Medulla oblongata (tissue), 1 donor: Measurements from ENCODE around the gene CYB561D1.
"Not testable (repeated sequence)": the region's sequence is repeated elsewhere in the genome, so short reads cannot be mapped to it uniquely, and the experiment has no call there.

Experiments
- DNase-seq: peaks from one replicate; pipeline ENCODE4 v3.0.0-alpha.2; 2015; ENCODE audit errors: extremely low spot score

CYB561D1 gene, protein sequence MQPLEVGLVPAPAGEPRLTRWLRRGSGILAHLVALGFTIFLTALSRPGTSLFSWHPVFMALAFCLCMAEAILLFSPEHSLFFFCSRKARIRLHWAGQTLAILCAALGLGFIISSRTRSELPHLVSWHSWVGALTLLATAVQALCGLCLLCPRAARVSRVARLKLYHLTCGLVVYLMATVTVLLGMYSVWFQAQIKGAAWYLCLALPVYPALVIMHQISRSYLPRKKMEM

DNA sequence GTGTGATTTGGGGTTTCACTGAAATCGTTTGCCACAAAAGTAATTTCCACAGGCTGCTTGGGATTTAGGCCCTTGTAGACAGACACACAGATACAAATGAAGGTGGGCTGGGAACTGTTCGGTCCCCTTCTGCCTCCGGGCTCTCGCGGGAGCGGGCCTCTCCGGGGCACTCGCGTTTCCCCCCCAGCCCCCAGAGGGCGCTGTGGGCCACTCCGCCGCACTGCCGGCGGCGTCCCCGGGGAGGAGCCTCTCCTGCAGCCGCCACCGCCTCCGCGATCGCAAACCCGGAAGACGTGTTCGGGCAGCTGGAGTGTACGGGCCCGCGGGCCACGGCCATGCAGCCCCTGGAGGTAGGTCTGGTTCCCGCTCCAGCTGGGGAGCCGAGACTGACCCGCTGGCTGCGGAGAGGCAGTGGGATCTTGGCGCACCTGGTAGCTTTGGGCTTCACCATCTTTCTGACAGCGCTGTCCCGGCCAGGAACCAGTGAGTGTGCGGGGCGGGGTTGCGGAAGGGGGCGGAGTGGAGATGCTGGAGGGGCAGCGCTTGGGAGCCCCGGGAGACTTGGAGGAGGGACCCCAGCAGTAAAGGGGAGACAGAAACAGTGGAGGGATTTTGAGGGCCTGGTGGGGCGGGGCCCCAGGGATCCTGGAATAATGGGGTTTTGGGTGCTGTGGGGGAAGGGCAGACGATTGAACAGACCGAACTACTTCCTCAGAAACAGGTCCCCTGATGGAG is at the start of gene CYB561D1:
Gene CYB561D1, plus strand, starts transcription at position 290 of the 735 bp plus-strand sequence. Its CDS starts 46 bp downstream, at position 336.
- peak; percentile 90 for DNase-seq

DNA sequence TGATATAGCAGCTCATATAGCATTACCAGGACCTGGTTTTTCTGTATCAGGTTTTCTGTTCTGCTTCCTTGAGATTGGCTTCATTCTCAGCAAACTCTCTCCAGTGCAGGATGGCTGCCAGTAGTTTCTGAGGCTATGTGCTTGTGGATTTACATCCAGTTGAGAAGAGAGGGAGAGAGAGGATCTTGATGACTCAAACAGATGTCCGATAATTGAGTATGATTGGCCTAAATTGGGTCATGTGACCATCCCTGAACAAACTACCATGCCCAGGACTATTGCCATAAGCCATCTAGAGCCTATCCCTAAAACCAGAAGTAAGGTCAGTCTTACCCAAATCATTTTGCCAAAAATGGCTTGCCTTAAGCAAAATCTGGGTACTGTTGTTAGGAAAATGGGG is 49.5 kb upstream of the CYB561D1 start:
- no peak for DNase-seq

DNA sequence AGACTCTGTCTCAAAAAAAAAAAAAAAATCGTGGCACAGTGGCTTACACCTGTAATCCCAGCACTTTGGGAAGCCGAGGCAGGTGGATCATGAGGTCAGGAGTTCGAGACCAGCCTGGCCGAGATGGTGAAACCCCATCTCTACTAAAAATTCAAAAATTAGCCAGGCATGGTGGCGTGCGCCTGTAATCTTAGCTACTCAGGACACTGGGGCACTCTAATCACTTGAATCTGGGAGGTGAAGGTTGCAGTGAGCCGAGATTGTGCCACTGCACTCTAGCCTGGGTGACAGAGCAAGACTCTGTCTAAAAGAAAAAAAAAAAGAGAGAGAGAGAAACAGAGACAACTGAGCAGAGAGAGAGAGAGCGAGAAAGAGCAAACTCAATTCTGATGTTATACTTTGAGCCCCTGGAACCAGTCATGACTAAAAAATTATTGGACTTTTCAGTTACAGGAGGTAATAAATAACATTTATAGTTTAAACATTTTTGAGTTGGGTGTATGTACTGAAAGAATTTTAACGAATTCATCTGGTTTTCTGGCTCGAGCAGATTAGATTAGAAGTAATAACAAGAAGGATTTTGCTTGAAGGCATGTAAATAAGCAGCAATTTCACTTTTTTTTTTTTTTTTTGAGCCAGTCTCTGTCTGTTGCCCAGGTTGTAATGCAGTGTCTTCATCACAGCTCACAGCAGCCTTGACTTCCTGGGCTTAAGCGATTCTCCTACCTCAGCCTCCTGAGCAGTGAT is 47.8 kb upstream of the CYB561D1 start:
- not testable (repeated sequence) for DNase-seq

DNA sequence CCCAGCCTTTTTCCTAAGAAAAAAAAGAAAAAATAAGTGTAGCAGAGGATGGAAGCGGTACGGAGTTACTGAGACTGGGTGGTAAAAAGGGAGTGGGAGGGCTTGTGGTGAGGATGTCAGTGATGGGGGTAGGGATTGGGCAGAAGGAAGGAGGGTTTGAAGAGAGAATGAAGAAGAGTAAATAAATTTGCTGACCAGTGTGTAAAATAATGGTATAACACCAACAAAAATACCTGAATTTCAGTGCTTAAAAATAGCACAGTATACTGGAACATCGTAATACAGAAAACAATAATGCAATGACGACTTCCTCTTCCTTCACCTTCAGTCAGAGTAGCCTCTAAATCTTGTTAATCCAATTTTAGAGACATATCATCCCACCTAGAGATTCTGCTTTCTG is 46.4 kb upstream of the CYB561D1 start:
- DNase-seq = no peak

DNA sequence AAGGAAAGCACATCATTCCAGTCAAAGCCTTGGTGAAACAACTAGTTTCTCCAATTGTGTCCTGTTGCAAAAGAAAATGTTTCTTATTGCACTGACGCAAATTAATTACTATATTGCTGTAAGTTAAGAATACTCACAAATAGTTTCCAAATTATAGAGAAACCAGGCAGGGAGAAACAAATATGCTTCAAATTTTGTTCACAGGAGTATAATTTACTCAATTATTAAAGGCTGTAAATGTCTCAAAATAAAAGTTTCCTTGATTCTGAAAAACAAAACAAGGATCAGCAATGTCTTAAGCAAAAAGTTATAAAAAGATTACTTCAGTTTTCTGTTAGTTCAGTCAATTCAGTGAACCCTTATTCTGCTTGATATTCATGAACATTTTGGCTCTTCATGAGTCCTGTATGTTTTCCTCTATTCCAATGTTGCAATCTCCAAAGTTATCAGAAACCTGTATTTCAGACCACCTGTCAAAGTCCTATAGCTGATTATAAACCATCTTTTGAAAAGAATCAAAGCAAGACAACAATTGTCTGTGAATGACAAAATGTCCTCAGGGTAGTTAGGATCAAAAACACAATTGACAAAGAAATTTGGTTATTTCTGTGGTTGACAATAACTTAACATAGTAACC is 39.3 kb upstream of the CYB561D1 start:
- no peak for DNase-seq

DNA sequence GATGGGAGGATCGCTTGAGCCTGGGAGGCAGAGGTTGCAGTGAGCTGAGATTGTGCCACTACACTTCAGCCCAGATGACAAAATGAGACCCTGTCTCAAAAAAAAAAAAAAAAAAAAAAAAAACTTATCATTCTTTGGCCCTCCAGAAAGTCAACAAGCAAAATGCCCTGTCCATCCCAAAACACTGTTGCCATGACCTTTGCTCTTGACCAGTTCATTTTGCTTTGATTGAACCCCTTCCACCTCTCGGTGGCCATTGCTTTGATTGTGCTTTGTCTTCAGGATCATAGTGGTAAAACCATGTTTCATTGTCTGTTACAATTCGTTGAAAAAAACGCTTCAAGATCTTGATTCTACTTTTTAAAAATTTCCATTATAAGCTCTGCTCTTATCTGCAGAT is 36.1 kb upstream of the CYB561D1 start:
- DNase-seq = no peak

DNA sequence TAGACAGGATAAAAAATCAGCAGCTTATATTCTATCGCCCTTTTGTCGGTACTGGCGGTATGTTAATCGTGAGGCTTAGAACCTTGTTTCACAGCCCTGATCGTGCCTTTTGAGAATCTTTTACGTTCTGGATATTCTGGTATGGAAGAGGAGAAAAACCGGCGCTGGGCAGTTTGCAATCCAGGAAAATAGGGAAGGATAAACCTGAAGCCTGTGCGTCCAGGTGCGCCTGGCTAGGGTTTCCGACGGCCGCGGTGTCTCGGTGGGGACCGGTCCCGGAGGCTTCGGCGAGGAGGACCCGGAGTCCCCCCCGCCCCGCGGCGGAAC is 27.8 kb upstream of the CYB561D1 start:
- DNase-seq = no peak

DNA sequence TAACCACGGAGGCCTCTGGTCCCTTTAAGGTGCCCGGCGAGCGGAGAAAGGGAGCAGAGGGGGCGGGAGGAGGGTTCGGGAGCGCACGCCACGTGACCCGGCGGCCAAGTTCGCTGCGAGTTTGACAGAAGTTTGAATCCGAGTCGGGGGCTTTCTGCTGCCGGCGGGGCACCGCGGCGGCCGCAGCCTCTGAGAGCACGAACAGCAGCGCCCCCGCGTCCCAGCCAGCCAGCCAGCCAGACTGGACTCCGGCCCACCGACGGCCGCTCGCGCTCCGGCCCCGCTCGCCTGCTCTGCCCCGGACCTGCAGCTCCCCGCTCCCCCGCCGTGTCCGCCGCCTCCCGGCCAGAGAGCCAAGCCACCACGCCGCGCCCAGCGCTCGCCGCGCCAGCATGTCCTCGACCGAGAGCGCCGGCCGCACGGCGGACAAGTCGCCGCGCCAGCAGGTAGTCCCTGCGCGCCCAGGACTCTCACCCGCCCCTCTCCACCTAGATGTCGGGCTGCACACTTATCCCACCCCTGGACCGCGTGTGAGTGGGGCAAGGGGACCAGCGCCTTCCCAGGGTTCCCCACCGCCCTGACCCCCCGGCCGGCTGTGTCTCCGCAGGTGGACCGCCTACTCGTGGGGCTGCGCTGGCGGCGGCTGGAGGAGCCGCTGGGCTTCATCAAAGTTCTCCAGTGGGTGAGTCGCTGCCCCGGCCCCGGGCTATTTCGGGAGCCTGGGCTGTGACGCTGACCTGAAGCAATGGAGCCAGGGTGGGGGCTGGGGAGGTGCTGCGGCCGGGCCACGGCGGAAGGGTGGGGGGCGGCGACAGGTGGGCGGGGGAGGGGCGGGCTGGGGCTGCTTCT is 27.2 kb upstream of the CYB561D1 start, which contains the start of gene SYPL2:
Gene SYPL2, plus strand, starts transcription at position 95 of the 849 bp plus-strand sequence. Its CDS starts 298 bp downstream, at position 393.
- no peak for DNase-seq

DNA sequence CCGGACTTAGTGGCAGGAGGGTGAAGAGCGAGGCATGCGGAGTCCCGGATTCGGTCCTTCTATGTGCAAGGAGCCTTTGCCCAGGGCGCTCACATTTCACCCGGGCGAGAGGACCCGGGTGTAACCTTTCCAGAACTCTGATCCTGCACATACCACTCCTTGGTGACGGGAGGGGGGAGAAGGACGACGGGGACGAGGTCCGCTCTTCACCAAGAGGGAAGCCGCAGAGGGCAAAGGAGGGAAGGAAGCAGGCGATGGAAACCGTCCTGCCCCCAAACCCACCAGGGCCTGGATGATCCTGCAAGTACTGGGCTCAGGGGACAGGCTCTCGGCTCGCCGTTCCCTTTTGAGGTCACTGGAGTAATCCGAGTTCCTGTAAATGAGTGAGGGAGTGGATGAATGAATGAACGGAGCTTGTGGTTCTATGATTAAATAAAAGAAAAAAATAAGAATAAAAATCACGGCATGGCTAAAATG is 26.6 kb upstream of the CYB561D1 start:
- no peak for DNase-seq

DNA sequence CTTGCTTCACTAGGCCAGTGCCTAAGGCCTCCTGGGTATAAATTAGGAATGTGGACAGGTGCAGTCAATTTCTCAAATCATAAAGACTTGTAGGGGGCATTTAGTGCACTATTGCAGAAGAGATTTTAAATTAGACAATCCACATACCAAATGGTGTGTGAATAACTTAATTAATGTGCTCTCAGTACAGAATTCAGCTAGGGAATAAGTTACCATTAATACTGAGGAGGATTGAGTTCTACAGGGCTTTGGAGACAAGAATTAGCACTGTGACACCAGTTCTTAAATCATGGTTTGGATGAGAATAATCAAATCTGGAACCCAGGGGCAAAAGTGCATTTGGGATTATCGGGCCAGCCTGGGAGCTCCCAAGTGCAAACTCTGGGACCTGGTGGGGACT is 25.8 kb upstream of the CYB561D1 start:
- no peak for DNase-seq

DNA sequence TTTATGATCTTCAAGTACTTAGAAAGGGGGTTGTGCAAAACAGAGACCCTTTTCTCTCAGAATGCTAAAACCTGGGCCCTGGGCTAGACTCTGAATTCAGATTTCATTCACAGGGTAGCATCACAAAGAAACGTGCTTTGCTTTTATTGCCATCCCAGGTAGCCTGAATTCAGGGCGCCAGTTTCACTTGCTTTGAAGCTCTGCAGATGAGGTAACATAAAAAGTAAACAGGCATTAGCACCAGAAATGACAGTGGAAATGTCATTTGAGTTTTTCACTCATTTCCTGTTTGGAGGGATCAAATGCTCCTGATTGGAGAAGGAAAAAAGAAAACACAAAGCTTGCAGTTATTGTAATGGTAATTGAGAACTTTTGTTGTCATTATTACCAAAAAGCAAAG is 25.0 kb upstream of the CYB561D1 start:
- no peak for DNase-seq

DNA sequence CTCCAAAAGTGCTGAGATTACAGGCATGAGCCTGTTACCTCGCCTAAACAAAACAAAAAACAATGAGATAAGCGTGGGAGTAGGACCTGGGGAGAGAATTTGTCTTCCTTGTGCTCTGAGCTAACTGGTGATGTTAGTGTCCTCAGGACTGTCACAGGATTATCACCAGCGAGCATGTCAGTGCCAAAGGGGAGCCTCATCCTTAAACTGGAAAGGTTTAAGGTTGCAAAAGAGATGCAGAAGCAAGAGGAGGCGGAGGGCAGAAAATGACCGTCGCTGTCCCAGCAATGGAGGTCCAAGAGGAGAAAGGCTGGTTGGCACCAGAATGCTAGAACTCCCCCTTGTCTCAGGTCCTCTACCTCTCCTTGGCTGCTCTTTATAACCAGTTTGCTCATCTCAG is 23.6 kb upstream of the CYB561D1 start:
- no peak for DNase-seq

DNA sequence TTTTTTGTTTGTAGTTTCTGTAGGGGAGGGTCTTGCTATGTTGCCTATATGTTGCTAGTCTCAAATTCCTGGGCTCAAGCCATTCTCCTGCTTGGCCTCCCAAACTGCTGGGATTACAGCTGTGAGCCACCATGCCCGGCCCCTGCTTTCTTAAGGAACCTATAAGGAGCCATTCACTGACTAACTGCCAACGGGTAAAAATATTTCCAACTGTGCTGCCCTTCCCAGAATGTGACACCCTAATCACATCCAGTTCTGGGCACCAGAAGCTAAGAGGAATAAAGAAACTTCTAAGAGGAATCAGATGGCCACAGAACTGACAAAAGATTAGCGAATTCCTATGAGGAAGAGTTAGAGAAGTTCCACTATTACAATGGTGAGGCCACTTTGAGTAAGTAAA is 21.1 kb upstream of the CYB561D1 start:
- DNase-seq = no peak

DNA sequence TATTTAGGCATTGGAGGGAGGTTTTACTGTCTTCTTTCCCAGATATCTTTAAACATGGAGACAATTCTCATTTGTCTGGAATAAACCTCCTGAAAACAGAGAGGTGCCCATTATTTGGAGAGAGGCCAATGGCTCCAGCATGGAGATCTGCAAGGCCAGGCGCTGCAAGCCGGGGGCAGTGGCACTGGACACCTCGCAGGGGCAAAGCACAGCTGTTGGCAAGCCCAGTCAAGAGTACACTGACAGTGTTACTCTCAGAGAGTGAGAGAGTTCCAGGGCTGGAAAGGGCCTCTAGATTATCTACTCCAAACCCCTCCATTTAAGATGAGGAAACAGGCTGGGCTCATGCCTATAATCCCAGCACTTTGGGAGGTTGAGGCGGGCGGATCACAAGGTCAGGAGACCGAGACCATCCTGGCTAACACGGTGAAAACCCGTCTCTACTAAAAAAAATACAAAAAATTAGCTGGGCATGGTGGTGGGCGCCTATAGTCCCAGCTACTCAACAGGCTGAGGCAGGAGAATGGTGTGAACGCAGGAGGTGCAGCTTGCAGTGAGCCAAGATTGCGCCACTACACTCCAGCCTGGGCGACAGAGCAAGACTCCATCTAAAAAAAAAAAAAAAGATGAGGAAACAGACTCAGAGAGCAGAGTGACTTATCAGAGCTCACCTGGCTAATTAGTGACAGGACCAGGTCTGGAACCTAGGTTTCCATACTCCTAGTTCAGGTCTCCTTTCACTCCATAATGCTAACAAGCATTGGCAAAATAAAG is 20.4 kb upstream of the CYB561D1 start:
- DNase-seq = not testable (repeated sequence)

DNA sequence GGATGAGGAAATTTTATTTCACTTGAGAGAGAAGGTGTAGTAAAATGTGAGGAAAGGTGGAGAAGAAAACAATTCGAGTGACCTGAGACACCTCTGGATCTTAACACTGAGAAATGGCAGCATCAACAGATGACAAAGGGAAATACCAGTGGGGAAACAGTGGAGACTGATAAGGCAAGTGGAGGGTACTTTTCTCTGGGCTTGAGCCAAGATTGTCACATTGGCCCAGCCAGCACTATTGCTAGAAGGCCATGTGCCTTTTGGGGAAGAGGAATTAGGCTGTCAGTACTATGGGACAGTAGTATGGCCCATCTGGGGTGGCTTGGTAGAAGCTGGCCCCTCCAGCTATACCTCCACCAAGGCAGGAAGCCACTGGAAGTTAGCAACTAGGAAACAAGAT is 19.2 kb upstream of the CYB561D1 start:
- no peak for DNase-seq

DNA sequence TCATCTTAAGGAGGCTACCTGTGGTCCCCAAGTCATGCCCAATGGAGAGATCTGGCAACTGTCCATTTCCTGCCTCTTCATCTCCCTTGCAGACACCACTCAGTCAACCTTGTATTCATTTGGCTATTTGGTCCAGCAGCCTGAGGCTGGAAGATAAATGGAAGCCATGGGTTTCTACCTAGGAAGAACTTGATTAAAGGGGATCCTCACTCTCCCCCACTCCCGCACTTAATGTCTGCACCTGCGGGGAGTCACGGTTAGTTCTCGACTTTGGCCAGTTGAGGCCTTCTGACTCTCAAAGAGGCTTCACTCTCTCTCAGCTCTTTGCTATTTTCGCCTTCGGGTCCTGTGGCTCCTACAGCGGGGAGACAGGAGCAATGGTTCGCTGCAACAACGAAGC is 18.6 kb upstream of the CYB561D1 start:
- no peak for DNase-seq

DNA sequence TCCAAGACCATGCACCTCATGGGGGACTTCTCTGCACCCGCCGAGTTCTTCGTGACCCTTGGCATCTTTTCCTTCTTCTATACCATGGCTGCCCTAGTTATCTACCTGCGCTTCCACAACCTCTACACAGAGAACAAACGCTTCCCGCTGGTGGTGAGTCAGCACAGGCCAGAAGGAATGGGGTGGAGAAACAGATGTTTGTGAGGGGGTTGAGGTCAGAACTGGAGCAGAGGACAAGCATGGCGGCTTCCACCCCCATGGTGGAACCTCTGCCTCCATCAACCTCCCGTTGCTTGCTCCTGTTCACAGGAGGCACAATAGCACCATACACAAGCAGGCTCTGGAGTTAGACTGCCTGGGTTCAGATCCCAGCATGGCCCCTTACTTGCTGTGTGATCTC is 17.1 kb upstream of the CYB561D1 start:
- DNase-seq = no peak

DNA sequence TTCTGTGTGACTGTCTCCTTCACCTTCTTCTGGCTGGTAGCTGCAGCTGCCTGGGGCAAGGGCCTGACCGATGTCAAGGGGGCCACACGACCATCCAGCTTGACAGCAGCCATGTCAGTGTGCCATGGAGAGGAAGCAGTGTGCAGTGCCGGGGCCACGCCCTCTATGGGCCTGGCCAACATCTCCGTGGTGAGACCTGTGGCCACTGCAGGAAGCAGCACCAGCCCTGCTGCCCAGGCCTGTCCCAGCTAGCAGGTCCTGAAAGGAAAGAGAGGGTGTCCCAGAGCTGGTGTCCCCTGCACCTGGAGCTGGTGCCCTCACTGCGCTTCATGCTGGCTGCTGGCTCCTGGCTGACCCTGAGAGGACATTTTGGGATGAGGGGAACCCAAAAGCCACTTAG is 16.1 kb upstream of the CYB561D1 start:
- DNase-seq = no peak

DNA sequence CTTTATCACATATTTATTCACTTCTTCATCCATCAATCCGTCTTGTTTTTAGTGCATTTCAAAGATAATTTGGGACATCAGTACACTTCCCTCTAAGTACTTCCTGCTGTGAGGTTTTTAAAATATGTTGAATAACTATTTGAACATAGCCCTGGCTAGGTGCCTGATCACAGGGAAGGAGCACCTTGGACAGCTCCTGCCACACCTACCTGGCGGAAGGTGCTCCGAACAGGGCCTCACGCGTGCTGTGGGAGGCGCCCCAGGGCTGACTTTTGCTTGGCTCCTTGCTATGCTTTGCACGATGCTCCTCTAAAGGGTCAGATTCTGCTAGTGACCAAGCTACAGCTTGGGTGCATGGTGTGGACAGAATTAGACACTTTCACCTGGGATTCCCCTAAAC is 15.1 kb upstream of the CYB561D1 start:
- no peak for DNase-seq

DNA sequence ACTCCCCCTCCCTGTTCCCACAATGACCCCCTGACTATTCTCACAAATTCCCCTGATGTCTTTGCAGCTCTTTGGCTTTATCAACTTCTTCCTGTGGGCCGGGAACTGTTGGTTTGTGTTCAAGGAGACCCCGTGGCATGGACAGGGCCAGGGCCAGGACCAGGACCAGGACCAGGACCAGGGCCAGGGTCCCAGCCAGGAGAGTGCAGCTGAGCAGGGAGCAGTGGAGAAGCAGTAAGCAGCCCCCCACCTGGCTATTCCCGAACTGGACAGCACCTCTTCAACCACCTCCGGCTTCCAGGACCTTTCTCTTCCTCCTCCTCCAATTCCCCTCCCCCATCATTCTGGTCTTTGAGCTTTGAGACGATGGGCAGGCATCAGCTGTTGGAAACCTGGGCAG is 14.6 kb upstream of the CYB561D1 start:
- DNase-seq = no peak

DNA sequence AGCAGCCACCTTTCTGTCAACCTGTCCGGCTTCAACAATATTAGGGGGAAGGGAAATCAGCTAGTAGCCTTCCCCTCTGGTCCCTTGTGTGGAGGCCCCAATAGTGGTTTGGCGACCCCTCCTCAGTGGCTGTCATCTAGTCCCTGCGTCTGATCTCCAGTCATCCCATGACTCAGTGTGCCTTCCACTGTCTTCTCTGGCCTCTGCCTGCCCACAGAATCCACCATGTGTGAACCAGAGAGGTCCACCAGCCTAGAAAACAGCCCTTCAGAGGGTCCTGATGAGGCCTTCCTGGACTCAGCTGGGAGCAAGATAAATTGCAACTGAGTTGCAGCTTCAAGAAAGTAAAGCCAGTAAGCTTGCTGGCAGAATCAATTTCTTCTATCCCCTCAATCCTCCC is 14.0 kb upstream of the CYB561D1 start:
- no peak for DNase-seq
